Measurements from ENCODE around the gene HS6ST3.
"Not testable (repeated sequence)": the region's sequence is repeated elsewhere in the genome, so short reads cannot be mapped to it uniquely, and the experiment has no call there.

Gene HS6ST3

DNA sequence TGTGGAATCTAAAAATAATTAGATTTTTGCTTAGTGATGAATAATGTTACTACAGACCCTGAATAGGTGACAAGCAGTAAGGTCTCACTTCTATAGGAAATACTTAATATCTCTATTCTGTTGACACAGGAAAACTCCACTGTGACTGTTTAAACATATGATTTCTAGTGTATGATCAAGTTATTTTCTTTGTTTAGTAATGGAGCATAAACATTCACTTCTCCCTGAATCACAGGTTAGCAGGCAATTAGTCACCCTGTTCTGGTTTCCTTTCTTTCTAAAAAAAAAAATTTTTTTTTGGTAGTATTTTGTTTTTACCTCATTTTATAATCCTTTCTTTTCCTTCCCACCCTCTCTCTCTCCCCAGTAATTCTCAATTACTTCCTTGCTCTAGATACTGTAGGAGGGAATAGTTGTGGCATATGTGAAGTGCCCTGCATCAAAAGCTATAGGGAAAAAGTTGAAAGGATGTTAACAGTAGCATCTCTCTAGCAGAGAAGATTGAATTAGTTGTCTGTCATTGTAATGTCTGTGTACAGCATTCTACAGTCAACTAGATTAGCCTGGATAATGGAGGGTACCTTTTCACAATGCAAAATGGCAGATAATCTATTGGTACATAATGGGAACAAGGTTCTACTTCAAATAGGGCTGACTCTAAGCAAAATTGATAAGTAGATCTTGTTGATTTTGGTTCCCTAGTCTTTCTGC is 3.5 kb downstream of the HS6ST3 start:
- DNase-seq = no peak

DNA sequence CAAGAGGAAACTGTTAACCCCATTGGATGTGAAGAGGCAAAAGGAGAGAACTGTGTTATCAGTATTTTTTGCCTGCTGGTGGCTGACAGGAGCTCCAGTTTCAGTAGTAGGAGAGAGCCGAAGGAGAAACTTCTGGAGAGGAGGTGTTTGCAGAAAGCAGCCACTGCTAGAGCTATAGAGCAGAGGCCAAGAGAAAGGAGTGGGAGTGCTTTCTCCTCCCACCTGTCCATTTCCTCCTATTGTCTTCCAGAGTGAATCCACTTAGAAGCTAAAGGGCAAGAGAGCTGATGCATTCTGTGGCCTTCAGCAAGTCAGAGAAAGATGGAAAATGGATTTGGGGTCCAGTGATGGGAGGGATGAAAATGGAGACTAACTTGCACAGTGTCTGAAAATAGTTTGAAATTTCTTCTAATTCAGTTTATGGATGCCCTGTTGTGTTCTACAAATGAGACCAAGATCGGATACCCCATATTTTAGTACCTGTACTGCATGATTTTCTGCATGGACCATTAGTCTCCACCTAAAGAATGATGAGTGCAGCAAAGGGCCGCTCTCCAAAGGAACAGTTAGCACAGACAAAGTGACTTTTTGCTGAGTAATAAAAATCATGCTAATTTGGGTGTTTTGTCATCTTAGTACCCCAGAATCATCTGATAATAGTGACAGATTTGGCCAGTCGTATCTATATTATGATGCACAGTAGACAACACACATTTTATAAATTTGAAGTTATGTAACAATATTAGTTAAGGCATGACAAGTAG is 10.7 kb downstream of the HS6ST3 start:
- DNase-seq = no peak

DNA sequence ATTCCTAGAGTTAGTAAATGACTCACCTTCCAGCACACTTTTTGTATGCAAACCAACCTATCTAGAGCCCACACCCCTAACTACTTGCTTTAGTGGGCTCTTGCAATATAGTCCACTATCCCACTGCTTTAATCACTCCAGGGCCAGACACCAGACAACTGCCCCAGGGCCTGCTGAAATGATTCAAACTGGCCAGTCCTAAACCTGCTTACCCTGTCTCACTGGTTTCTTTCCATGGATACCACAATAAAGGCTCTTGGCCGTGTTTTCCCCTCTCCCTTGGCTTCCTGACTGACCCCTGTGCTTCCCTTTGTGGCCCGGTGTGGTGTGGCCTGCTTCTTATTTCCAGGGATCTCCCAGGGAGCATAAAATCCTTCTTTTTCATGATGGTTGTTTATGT is 14.6 kb downstream of the HS6ST3 start:
- DNase-seq = no peak

DNA sequence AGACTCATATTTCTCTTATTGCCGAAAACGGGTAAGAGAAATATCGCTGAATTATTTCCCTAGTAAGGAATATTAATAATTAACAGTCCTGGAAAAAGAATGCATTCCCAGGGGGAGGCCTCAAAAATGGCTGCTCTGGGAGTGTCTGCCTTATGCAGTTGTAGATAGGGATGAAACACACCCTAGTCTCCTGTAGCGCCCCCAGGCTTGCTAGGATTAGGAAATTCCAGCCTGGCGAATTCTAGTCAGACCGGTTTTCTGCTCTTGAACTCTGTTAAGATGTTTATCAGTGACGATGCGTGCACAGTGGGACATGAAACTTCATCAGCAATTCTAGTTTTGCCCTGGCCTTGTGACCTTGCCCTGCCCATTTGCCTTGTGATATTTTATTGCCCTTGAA is 18.2 kb downstream of the HS6ST3 start:
- DNase-seq = not testable (repeated sequence)

DNA sequence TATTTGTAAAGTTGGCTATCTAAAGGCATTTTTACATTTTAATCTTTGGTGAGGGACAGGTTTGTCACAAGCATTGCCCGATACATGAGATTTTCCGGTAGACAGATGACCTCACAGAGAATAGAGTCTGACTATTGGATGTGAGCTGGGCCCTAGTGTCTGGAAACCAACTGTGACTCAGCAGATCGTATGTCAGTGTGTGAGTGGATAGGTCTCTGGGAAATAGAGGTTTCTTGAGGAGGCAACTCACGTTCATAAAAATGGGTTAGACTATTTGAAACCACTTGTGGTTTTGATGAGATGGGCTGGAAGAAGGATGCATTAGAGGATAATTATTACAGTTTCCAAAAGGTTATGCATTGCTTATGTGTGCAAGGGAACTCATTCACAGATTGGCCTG is 19.2 kb downstream of the HS6ST3 start:
- no peak for DNase-seq

DNA sequence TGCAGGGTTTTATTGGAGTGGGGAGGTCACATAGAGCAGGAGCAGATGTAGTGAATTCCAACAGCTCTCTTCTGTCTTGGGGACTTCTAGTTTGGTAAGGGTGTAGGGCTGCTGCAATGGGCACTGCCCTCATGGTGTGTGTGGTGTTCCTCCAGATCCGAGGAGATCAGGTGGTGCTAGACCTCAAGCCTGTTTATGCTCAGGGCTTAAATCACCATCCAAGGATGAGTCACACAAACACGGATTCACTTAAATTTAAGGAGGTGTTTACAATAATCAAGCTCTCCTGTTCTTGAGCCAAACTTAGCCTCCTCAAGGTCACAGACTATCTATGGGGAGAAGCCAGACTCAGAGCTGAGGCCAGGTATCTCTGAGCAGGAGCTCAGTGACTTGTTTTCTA is 23.0 kb downstream of the HS6ST3 start:
- no peak for DNase-seq

DNA sequence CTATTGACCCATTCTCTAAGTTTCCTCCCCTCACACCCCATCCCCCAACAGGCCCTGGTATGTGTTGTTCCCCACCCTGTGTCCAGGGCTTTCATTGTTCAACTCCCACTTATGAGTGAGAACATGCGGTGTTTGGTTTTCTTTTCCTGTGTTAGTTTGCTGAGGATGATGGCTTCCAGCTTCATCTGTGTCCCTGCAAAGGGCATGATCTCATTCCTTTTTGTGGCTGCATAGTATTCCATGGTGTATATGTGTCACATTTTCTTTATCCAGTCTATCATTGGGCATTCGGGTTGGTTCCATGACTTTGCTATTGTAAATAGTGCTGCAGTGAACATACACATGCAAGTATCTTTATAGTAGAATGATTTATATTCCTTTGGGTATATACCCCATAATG is 25.5 kb downstream of the HS6ST3 start:
- not testable (repeated sequence) for DNase-seq

DNA sequence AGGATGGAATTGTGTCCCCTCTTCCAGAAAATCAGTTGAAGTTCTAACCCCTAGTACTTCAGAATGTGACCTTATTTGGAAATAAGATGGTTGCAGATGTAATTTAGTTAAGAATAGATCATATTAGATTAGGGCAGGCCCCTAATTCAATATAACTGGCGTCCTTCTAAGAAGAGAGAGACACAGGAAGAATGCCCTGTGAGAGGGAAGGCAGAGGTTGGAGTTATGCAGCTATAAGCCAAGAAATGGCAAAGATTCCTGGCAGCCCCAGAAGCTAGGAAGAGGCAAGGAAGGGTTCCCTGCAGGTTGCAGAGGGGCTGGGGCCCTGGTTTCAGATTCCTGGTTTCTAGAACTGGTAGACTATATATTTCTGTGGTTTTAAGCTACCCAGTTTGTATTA is 30.0 kb downstream of the HS6ST3 start:
- no peak for DNase-seq

DNA sequence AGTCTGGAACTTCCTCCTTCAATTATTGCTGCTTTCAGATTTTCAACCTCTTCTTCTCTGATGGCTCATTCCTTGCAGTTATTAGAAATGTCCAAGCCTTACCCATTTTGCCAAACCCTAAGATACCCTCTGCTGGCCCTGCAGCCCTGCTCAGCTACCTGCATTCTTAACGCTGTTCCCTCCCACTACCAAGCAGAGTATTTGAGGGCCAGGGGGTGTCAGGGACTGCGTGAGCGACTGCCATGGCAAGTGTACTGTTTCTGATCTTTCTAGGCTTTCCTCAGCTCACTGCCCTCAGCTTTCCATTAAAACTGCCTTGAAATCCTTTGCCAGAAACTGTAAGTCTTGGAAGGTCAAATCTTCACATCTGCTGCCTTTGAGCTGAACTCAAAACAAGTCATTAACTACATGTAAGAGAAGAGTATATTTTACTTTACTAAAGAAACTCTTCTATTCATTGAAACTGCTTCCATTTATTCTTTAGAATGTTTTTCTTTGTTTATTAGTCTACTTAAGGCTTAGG is 41.0 kb downstream of the HS6ST3 start:
- no peak for DNase-seq

DNA sequence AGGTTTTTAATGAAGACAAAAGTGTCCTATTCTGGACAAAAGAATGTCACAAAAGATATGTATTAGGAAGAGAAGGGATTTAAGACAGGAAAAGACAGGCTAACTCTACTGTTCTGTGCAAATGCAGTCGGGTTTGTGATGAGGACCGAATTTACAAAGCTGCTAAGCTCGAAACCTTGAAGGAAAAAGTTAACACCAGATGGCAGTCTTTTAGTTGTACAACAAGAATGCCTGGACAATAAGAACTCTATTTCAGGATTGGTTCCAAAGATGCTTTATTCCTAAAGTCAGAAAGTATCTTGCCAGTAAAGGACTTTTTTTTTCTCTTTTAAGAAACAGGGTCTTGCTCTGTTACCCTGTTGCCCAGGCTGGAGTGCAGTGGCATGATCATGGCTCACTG is 51.1 kb downstream of the HS6ST3 start:
- no peak for DNase-seq

DNA sequence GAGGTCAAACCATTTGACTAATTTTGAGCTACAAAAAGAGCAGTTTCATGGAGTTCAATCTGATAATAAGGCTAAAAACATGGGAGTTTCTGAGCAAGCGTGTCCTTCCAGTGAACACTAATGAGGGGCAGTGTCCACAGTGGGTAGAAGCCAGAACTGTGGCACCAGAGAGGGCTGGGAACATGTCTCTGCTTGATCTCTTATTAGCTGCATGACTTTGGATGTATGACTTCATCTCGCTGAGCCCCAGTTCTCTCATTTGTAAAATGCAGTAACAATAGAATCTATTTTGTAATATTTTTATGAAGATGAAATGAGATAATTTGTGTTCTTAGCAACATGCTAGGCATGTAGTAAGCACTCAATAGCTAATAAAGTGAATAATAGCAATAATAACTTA is 69.8 kb downstream of the HS6ST3 start:
- DNase-seq = no peak

DNA sequence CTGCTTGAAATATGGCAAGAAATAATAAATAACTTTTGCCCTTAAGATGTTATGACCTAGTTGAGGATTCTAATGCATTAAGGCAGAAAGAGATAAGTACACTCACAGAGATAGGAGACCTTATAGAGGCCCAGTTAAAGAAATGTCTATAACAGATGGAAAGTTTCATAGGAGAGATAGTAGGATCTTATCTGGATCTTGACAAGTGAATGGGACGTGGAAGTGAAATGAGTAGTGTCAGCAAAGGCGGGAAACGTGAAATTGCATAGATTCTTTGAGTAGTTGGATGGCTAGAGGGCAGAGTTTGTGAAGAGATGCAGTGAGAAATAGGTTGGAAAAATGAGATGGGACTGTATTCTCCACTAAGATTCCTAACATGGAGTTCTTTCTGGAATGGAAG is 71.2 kb downstream of the HS6ST3 start:
- no peak for DNase-seq

DNA sequence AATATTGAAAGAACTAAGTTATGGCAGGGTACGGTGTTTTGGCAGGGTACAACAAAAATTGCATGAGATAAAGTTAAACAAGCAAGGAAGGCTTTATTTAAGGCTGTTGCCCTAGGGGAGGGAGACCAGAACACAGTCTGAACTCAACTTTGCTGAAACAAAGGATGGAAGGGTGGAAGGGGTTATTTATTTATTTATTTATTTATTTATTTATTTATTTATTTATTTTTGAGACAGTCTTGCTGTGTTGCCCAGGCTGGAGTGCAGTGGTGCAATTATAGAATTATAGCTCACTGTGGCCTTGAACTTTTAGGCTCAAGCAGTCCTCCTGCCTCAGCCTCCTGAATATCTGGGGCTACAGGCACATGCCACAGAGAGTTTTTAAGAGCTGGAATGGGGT is 75.9 kb downstream of the HS6ST3 start:
- DNase-seq = no peak

DNA sequence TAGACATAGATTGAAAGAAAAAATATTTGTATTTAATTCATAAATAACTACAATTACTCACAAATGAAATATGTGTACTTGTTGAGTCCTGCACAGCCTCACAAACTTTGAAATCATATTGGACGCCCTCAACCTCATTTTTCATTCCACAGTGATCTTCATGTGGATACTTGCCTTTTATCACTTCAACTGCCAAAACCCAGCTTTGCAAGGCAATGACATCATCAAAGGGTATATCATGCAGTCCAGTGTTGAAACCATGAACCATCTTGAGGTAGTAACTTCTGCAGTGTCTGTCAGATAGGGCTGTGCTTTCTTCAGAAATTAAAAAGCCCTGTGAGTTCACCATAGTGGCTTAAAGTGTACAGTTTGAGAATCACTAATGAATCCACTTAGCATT is 82.2 kb downstream of the HS6ST3 start:
- no peak for DNase-seq

DNA sequence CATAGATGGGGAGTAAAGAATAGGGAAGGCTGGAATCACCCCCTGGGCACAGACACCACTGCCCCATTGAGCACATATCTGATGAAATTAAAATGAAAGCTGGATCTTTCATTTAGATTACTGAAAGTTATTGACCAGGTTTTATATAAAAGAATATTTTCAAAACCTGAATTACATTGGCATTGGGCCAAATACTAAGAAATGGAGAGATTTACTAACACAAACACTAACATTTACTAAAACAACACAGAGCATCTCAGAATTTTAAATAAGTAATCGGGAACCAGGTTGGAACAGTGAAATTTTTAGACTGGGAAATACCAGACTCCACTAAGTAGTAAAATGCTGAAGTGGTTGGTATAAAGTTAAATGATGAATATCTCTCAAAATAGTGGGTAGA is 88.9 kb downstream of the HS6ST3 start:
- DNase-seq = no peak

DNA sequence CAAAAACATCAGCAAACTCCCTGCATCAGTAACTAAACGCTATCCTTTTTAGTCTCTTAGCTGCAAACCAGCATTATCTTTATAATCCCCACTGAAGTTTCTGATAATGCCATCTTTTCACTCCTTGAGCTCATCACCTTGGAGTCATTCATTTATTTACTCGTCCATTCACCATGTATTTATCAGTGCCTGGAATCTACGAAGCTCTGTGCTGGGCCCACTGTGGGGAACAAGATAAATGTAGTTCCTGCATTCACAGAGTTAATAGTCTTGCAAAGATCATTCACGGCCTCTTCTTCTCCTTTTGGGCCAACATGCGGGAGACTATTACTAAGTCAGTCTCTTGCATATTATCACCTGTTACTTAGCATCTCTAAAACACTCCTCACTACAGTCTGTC is 89.4 kb downstream of the HS6ST3 start:
- DNase-seq = no peak

DNA sequence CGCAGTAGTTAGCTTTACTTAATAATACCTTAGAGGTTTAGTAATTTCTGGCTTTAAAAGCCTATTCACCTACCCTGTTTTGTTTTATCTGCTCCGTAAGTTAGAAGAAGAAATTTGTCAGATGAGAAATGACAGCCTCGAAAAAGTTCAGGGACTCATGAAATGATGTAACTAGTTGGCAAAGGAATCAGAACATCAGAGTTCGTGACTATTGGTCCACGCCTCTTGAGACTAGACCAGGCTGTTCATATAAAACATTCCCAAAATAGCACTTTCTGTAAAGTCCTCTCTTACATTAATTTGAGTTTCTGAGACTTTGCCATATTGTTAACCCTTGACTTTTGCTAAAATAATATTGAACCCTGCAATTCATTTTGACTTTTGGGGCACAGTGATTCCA is 92.0 kb downstream of the HS6ST3 start:
- no peak for DNase-seq

DNA sequence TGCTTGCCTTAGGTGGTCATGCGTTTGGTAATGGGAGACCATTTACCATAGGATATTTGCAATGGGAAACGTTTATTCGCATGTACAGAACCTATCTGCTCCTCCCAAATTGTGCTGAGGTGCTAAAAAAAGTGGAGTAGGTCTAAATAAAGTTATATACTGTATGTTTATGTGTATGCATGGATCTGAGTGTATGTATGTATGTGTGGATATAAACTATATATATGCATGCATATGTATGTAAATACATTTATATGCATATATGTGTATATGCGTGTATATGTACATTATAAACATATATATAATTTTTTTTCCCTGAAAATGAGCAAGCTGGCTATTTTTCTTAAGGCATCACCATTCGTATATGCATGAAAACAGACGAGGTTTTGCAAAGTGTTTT is 95.9 kb downstream of the HS6ST3 start:
- DNase-seq = no peak

DNA sequence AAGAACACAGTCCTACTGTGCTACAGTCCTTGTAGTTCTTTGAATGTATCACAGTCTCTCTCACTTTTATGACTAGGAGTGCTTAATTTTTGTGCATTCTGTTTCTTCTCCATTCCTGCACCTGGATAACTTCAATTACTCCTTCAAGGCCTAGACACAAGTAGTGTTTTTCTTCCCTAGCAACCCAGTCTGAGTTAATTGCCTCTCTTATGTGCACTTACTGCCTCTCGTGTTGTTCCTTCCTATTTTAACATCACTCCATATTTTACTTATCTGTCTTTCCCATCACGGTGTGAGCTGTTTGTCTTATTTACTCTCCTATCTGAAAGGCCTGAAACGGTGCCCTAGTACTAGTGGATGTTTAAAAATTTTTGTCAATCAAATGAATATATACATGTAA is 101.5 kb downstream of the HS6ST3 start:
- DNase-seq = no peak

DNA sequence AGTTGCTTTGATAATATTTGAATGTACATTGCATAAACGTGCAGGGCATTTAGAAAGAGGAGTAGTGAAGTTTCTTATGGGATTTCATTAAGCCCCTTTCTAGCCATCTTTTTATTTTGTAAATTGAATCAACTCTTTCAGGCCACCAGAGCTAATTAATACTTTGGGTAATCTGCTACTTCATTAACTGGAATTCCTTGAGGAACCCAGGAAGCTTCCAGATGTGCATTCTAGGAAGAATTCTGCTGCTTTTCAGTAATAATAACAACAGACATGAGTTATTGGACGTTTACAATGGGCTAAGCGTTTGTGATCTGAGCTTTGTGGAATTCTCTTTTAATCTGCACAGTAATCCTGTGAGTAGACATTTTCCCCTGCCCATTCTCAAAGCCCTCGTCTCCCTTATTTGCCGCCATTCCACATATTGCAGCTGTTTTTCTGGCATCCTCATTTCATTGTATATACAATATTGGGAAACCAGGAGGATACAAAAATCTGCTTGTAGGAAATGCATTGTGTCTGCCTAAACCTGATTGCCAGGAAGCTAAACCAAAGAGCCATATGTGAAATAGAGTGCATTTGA is 103.9 kb downstream of the HS6ST3 start:
- no peak for DNase-seq

DNA sequence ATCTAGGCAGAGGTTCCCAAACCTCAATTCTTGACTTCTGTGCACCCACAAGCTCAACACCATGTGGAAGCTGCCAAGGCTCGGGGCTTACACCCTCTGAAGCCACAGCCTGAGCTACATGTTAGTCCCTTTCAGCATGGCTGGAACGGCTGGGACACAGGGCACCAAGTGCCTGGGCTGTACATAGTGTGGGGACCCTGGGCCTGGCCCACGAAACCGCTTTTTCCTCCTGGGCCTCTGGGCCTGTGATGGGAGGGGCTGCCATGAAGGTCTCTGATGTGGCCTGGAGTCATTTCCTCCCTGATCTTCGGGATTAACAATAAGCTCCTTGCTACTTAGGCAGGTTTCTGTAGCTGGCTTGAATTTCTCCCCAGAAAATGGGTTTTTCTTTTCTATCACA is 108.1 kb downstream of the HS6ST3 start:
- no peak for DNase-seq

DNA sequence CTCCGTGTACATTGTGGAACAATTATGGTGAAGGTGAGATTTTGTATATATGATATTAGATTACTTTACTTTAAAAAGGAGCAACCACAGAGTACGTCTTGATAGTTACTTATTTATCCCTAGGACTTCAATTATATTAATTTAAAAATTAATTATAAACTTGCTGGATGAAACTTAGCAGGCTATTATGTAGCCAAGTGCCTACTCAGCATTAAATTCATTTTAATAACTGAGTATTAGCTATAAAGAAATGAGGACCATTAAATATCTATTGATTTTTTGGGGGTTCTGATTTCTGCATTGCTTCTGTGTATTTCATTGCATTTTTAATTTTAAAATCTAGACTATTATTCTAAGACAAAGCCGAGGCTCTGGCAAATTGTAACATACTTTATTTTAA is 109.4 kb downstream of the HS6ST3 start:
- DNase-seq = no peak

DNA sequence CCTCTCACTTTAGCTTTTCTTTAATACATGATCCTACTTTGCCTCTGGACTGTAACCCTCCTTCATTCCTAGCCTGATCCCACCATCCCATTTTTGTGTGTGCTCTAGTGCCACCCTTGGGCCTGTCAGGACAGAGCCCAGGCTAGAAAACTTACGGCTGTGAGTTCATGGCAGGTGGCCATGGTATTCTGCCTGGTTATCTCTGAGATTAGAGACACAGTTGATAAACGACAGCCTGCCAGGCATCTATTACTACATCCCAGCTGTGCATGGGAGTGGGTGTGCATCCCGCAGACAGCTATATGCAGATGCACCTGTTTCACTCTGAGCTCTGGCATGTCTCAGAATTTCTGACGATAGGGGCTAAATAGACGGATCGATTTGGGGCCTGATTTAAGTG is 110.9 kb downstream of the HS6ST3 start:
- no peak for DNase-seq

DNA sequence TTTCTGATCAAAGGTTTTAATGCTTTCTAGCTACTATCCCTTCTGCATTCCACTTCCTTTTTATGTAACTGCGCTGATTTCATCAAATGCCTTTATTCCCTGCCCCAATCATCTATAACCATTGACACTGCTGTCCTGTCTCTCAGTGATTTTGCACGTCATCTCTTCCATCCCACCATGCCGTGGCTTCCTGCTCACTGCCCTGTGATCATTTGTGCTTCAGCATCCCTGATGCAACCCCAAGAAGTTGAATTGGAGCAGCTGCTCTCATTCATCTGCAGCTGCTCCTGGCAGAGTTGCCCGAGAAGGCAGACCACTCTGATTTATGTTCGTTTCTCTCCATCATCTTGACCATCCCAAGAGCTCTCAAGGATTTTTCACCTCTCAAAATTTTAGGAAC is 112.4 kb downstream of the HS6ST3 start:
- no peak for DNase-seq

Data from stimulated activated CD4-positive, alpha-beta T cell treated with anti-CD3 and anti-CD28 coated beads, Interleukin-2, amount 100 ng/mL, for 48 hours (primary cell).